Activated CD8-positive, alpha-beta memory T cell treated with anti-CD3 and anti-CD28 coated beads for 1 hour (primary cell): ENCODE data around the gene KIF21B.

Experiments used
- DNase-seq, 2 donors: peaks; one replicate each; pipeline ENCODE4 v3.0.0-alpha.2; 2020; ENCODE audit warnings: low read depth in 1 of 2; ENCODE audit errors: extremely low read depth in 1 of 2

Gene KIF21B

DNA sequence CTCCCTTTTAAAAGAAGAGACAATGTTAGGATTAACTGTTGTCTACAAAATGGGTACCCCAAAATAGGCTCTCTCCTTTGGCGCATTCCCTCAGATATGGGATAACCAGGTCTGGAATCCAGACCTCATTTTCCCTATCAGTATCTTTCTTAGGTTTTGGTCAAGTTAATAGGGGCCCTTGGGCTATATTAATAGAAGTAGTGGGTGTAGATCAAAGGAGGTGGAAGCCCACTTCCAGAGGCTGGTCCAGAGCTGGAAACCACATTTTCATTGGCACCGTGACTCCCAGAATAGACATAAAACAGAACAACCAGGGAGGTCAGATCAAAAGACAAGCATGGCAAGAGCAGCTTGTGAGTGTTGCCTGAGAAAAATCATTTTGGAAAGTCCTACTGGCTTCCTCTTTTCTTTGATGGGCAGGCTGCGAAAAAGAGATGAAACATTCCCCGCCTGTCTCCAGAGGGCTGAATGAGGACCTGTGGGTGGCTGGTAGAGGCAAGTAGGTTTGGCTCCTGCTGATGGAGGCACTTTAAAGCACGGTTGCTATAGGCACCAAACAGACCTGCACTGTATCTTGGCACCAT is 25.8 kb upstream of the KIF21B start:
- no peak for DNase-seq

DNA sequence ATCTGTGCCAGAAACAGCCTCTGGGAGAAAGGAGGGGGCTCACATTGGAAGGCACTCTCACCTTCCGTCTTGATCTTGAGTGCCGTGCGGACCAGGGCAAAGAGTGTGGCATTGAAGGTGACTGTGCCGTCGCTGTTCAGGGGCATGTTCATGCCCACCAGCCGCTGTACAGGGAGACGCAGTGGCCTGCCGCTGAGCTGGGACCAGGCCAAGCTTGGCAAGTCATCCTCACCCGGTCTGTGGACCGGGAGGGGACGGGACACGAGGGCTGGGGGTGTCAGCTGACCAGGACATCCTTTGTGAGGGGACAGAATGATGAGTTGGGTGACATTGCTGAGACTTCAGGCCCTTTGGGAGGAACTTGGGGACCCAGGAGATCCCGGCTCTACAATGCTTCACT is 25.0 kb upstream of the KIF21B start:
- no peak for DNase-seq

DNA sequence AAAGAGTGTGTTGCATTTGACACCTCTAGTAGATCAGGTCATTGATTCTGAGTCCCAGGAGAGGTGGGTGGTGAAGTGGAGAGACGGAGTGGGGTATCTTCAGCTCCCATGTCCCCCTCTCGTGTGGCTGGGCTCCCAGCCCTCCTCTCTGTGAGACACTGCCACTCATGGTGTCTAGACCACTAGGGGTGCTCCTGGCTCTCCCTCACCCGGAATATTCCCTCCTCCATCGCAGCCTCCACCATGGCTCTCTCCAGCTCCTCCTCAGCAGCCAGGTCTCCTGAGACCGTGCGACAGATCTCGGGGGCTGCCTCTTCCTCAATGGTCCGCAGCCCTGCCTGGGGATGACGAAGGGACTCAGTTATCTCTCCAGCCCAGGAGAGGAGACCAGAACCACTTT is 20.6 kb upstream of the KIF21B start:
- DNase-seq = no peak

GRCh38 chr1:201042779-201043461 is 19.4 kb upstream of the KIF21B start:
- peak; percentile 44 to 46 for DNase-seq

GRCh38 chr1:201041011-201041410 is 17.5 kb upstream of the KIF21B start:
- DNase-seq = no peak

GRCh38 chr1:201039876-201040275 is 16.4 kb upstream of the KIF21B start:
- DNase-seq = no peak

DNA sequence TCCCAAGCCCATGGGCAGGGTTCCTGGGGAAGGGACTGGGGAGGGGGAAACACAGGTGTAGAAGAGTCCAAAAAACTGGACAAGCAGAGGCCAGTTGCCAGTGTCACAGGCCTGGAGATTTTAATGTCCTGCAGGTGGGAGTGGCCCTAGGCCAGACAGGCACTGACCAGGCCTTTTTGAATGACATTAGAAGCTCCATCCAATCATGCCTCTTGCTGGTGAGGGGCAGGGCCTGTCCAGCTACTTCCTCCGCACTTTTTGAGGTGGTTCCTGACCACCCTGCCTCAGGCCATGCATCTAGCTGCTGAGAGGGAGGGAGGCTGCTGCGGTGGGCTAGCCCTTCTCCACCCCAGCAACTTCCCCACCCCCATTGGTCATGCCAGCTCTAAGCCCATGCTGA is 15.9 kb upstream of the KIF21B start:
- no peak for DNase-seq

DNA sequence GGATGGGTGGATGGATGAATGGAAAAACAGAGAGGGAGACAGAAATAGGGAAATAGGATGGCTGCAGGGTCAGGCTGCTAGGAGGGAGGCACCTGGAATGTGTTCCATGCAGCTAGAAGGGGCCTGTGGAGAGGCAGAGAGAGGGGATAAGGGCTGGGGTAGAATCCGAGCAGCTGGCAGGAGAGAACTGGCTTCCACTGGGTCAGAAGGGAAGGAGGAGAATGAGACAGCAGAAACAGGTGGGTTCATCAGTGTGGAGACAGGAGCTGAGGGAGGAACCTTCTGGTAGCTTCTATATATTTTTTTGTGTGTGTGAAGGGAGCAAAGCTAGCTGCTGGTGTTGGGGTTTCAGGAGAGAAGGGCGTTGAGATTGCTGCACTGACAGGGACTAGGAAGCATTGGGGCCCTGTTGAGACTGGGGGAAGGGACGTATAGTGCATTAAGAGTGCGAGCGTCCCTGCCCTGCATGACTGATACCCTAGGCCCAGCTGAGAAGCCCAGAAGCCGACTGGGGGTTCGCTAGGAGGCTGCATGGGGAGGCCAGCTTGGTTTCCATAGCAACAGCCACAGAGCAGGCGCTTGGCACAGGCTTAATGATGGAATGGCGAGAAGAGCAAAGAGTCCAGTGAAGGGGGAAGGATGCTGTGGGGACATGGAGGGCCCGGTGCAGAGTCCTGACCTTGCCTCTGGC is 14.8 kb upstream of the KIF21B start:
- DNase-seq = no peak

GRCh38 chr1:201036188-201036842 is 12.8 kb upstream of the KIF21B start:
- no peak for DNase-seq

DNA sequence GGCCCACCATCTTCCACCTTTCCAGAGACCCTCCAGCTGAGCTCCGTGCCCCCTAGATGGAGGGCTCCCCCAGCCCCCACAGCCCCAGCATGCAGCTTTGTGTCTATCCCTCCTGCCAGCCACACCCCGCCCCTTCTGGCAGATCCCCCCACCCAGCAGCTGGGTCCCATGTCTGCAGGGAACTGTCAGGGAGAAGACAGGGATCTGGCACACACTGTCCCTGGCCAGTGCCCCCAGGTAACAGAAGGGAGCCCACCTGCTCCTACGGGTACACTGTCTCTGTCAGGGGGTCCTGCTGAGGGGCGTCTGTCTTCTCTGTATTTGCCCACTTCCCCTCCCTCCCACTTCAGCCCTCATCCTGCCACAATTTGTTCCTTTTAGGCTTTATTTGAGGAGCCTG is 11.2 kb upstream of the KIF21B start:
- no peak for DNase-seq

DNA sequence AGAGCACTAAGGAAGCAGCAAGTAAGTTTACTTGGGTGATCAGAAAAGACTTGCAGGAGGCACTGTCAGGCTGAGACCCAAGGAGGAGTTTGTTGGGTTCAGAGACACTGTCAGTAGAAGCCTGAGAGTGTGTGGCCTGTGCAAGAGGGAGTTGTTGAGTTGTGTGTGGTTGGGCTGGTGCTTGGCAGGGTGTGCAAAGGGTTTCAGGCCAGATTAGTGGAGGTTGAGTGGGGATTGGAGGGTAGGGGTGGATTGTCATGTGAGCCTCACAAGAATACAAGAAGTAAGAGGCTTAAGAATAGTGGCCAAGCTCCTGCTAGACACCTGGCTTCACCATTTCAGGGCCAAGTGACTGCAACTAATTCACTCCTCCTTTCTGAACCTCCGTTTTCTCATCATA is 8.9 kb upstream of the KIF21B start:
- DNase-seq = no peak

- no peak for DNase-seq
Observed at GRCh38 chr1:201028461-201028889, 5.0 kb upstream of the KIF21B start.

DNA sequence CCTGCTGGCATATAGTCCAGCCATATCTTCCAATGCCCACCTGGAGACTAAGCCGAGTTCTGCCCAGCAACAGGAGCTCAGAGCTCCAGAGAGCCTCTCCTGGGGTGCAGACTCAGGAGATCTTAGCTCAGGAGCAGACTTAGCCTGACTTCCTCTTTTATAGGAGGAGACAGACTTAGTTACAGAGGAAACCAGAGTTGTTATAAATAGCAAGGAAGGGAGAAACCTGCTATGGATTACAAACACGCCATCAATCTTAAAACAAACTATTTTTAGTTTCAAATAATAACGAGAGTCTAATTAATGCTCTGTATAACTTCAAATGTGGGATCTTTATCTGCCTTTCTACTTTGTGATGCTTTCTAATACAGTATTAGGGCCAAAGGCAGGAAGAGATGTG is 3.3 kb upstream of the KIF21B start:
- no peak for DNase-seq

DNA sequence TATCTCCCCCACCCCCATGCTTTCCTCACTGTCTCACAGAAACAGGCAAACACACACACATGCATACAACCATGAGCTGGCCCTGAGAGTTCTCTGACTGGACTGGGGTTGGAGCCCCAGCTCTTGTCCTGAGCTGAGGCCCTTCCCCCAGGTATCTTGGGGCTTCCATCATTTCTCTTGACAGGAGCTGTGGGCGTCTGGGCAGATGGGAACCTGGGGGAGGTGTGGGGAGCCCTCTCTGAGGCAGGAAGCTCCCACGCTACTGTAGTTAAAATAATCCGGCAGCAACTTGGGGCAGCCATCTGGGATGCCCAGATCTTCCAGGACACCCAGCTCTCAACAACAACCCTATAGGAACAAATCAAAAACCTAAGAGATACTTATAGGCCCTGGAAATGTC is 2.7 kb upstream of the KIF21B start:
- DNase-seq = no peak

DNA sequence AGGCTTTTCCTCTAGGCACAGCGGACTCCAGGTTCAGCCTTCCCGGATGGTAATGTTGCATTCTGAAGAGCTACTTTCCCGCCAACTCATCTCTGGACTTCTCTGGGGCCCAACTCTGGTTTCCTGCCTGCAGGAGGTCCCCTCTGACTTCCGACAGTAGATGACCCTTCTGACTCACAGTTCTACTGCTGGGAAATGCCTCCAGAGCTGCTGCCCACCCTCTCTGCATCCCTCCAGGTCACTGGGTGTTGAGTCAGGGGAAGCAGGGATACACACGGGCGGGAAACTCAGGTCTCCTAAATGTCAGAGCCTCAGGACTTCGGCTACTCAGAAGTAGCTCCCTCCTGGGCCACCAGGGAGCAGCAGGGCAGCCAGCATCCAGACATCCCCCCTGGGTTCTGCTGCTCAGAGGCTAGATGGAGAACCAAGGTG is 2.1 kb upstream of the KIF21B start:
- no peak for DNase-seq

- DNase-seq = no peak
Observed at GRCh38 chr1:201024625-201024998, 1.1 kb upstream of the KIF21B start.

DNA sequence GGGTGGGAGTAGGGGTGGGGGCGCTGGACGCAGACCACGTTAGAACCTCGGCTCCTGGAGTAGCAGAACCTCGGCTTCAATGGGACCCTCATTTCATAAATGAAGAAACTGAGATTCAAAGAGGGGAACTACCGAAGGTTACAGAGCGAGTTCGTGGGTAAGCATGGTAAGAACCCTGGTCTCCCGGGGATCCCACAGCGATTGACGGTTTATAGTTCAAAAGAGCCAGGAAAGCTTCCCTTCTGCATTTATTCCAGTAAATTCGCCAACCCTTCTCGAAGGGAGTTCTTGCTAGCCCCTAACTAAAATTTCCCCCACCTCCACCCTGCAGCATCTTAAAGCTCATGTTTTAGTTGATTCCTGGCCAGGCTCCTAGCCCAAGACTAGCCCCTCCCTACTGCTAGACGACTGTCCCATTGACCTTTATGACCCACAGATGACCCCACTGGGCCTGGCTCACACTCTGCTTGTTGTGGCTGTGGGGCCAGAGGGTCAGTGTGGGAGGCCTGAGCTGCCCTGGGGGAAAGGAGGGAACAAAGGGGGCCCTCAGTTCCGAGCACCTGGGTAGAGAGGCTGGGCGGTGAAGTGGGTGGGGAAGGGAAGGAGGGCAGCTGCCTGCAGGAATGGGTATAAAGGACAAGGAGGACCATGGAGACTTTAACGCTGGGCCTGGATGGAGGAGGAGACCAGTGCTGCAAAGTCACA is 558 bp upstream of the KIF21B start:
- DNase-seq = no peak

DNA sequence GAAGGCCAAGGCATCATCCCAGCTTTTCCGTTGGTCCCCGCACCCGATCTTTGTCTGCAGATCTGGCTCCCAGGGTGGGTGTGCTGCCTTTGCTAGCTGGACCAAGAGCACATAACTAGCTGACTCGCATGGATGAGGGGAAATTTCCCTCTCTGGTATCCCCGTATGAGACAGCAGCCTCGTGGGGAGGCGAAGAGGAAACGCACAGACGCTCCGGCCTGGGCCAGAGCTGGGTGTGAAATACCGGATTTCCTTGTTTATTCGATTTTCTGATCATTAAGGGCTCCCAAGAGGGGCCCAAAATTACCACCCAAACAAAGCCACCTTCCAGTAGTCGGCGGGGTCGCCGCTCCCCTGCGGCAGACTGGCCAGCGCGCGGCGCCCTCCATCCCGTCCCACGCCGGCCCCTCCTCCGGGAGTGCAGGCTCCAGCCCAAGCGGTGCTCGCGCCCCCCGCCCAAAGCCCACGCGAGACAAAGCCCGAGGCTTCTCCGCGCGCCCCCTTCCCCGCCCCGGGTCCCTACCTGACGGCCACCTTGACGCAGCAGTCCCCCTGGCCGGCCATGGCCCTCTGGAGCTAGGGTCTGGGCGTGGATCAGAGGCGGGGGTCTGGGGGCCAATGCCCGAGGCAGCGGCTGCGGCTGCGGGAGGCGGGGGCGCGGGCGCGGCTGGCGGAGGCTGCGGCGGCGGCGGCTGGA is 546 bp downstream of the KIF21B start:
- peak in 1 of 2 donors; percentile 11 for DNase-seq

GRCh38 chr1:201022493-201022819 is 1.1 kb downstream of the KIF21B start:
- no peak for DNase-seq

GRCh38 chr1:201021630-201022492 is 1.7 kb downstream of the KIF21B start:
- no peak for DNase-seq
